VCaP (cell line): ENCODE data around the gene APOO.

Experiments used
- H3K27ac ChIP-seq: fragments of 450-650 bp; 2 replicates; pipeline ENCODE4 v1.5.1; 2017
- CTCF ChIP-seq: fragments of 450-650 bp; conservative IDR thresholded peaks from 2 replicates; pipeline ENCODE4 v1.5.1; 2017; ENCODE audit warnings: mild to moderate bottlenecking, moderate library complexity

Gene APOO

GRCh38 chrX:23841847-23842522 is 65.8 kb downstream of the APOO start:
- TF ChIP-seq CTCF: no peak
- no peak overlapping the region for H3K27ac ChIP-seq

GRCh38 chrX:23840674-23841073 is 67.1 kb downstream of the APOO start:
- no peak overlapping the region for H3K27ac ChIP-seq
- no peak for TF ChIP-seq CTCF

GRCh38 chrX:23838953-23839352 is 68.8 kb downstream of the APOO start:
- TF ChIP-seq CTCF: no peak
- H3K27ac ChIP-seq: no peak overlapping the region

- no peak for TF ChIP-seq CTCF
- no peak overlapping the region for H3K27ac ChIP-seq
Measured at GRCh38 chrX:23832721-23833120, 75.0 kb downstream of the APOO start.

- no peak for TF ChIP-seq CTCF
- H3K27ac ChIP-seq: no peak overlapping the region
Measured at GRCh38 chrX:23828881-23829280, 78.9 kb downstream of the APOO start.

- no peak for TF ChIP-seq CTCF
- no peak overlapping the region for H3K27ac ChIP-seq
Measured at GRCh38 chrX:23826653-23827052, 81.1 kb downstream of the APOO start.

GRCh38 chrX:23826216-23826615 is 81.5 kb downstream of the APOO start:
- H3K27ac ChIP-seq: no peak overlapping the region
- no peak for TF ChIP-seq CTCF

GRCh38 chrX:23825675-23826074 is 82.1 kb downstream of the APOO start:
- no peak for TF ChIP-seq CTCF

More at GRCh38 chrX:23825675-23826074, 82.1 kb downstream of the APOO start:
- H3K27ac ChIP-seq: no peak overlapping the region
